HepG2 (cell line): ENCODE measurements around the gene CACHD1. TPM values are rescaled to one million over a fixed set of nuclear protein-coding genes. Genes with fewer than 3 reads are reported as not detected.

Source experiments
- ATAC-seq: fragments of 200-7000 bp; cut with Tn5 transposase; 3 replicates; pipeline ENCODE4 v1.9.1; 2020; ENCODE audit warnings: mild to moderate bottlenecking, moderate library complexity
- BruUV-seq: library from RNA; stranded (reverse); fragments of 400-500 nt; replicated peaks from 2 replicates; lab custom pipeline; 2021; lab: Mats Ljungman, UMichigan
- CTCF ChIA-PET: fragments of 300-600 bp; formaldehyde crosslinking; extraction: SDS; loops from one replicate; lab custom pipeline; 2021; ENCODE audit warnings: low total read pairs, inconsistent platforms, low intra/inter-chr PET ratio; lab: Yijun Ruan, JAX
- POLR2A ChIA-PET: fragments of 350-600 bp; sonication (Branson Sonifier 250); formaldehyde crosslinking; loops from one replicate; lab custom pipeline; 2020; ENCODE audit warnings: antibody characterized with exemption, inconsistent platforms; lab: Yijun Ruan, JAX
- DNase-seq: peaks from one replicate; pipeline ENCODE4 v3.0.0-alpha.2; 2015; ENCODE audit warnings: low spot score
- FAIRE-seq: peaks from 3 replicates; lab custom pipeline; 2011; peaks lifted over from hg19 to GRCh38; lab: Jason Lieb, UNC
- H2AFZ ChIP-seq: one replicate; pipeline ENCODE4 v1.6.1; 2011; ENCODE audit warnings: low read length, inconsistent platforms
- H3K27ac ChIP-seq: fragments of 300-600 bp; 3 replicates; pipeline ENCODE4 v1.8.0; 2011; ENCODE audit warnings: mixed run types, mild to moderate bottlenecking, mixed read lengths, low read length, inconsistent platforms; ENCODE audit not compliant: insufficient read depth; ENCODE audit errors: extremely low read length
- H3K27me3 ChIP-seq, 2 experiments: fragments of 200-600 bp in 1 of 2; 2 replicates in 1 of 2; 3 replicates in 1 of 2; pipeline versions ENCODE4 v1.6.0 to v1.8.0; 2011; ENCODE audit warnings: low read length in 2 of 2, mild to moderate bottlenecking in 2 of 2, moderate library complexity in 2 of 2, inconsistent platforms in 1 of 2; ENCODE audit not compliant: insufficient read depth in 2 of 2, control insufficient read depth in 1 of 2
- H3K36me3 ChIP-seq, 2 experiments: fragments of 200-600 bp in 1 of 2; replicated peaks in 1 of 2; 2 replicates in 1 of 2; 3 replicates in 1 of 2; pipeline versions ENCODE4 v1.5.1 to v1.8.0; 2011; ENCODE audit warnings: low read length in 2 of 2, inconsistent platforms in 1 of 2; ENCODE audit not compliant: insufficient read depth in 2 of 2, control insufficient read depth in 1 of 2
- H3K4me1 ChIP-seq: 2 replicates; pipeline ENCODE4 v1.5.1; 2012; ENCODE audit warnings: low read length, inconsistent platforms; ENCODE audit not compliant: insufficient read depth
- H3K4me2 ChIP-seq: 2 replicates; pipeline ENCODE4 v1.6.0; 2011; ENCODE audit warnings: low read depth, low read length, inconsistent platforms
- H3K4me3 ChIP-seq, 3 experiments: fragments of 200-600 bp in 1 of 3; sonication (generic), shearing (Covaris generic) in 1 of 3; replicated peaks in 1 of 3; 2 replicates each; pipeline ENCODE4 v1.5.1; 2011 to 2016; ENCODE audit warnings: low read length in 3 of 3, inconsistent platforms in 2 of 3, low read depth in 2 of 3, mild to moderate bottlenecking in 2 of 3, control low read depth in 1 of 3, mixed read lengths in 1 of 3; ENCODE audit not compliant: insufficient read depth in 1 of 3
- H3K79me2 ChIP-seq: one replicate; pipeline ENCODE4 v1.6.1; 2011; ENCODE audit warnings: low read length, inconsistent platforms; ENCODE audit not compliant: insufficient read depth
- H3K9ac ChIP-seq: 2 replicates; pipeline ENCODE4 v1.6.0; 2011; ENCODE audit warnings: mild to moderate bottlenecking, low read depth, low read length, inconsistent platforms; ENCODE audit not compliant: insufficient read depth
- H3K9me3 ChIP-seq: 2 replicates; pipeline ENCODE4 v1.5.1; 2012; ENCODE audit warnings: mild to moderate bottlenecking, low read length
- H4K20me1 ChIP-seq: 2 replicates; pipeline ENCODE4 v1.6.0; 2011; ENCODE audit warnings: inconsistent platforms, mild to moderate bottlenecking, low read length, moderate library complexity; ENCODE audit not compliant: insufficient read depth
- ADNP ChIP-seq: sonication (generic); formaldehyde crosslinking; IDR thresholded peaks from 2 replicates; pipeline ENCODE4 v1.4.0; 2020; ENCODE audit warnings: missing genetic modification reagents
- AGO1 ChIP-seq: fragments of 200-400 bp; formaldehyde crosslinking; IDR thresholded peaks from 2 replicates; pipeline ENCODE4 v1.6.1; 2017; ENCODE audit warnings: mild to moderate bottlenecking, low read depth, low read length, moderate library complexity; ENCODE audit not compliant: poor library complexity, severe bottlenecking
- CCDC6 ChIP-seq: sonication (generic); formaldehyde crosslinking; IDR thresholded peaks from 2 replicates; pipeline ENCODE4 v1.8.1; 2022; ENCODE audit warnings: mild to moderate bottlenecking, missing genetic modification reagents, moderate library complexity
- ETV6 ChIP-seq: sonication (generic); formaldehyde crosslinking; conservative IDR thresholded peaks from 2 replicates; pipeline ENCODE4 v1.4.0; 2020; ENCODE audit warnings: missing genetic modification reagents
- HES4 ChIP-seq: sonication (generic); formaldehyde crosslinking; IDR thresholded peaks from 2 replicates; pipeline ENCODE4 v1.9.0; 2021; ENCODE audit warnings: mild to moderate bottlenecking, missing genetic modification reagents, borderline replicate concordance
- HIVEP1 ChIP-seq: sonication (generic); formaldehyde crosslinking; IDR thresholded peaks from 2 replicates; pipeline ENCODE4 v1.4.0; 2020; ENCODE audit warnings: mild to moderate bottlenecking, missing genetic modification reagents
- MAZ ChIP-seq, 2 experiments: sonication (generic) in 1 of 2; formaldehyde crosslinking in 1 of 2; IDR thresholded peaks; 2 replicates each; pipeline versions ENCODE4 v1.5.0 to v1.6.1; 2012 to 2020; ENCODE audit warnings: low read depth in 2 of 2, mild to moderate bottlenecking in 2 of 2, borderline replicate concordance in 1 of 2, improper control_type of control experiment in 1 of 2, low read length in 1 of 2, missing genetic modification reagents in 1 of 2, moderate library complexity in 1 of 2
- MTA3 ChIP-seq: sonication (generic); formaldehyde crosslinking; IDR thresholded peaks from 2 replicates; pipeline ENCODE4 v1.4.0; 2020; ENCODE audit warnings: missing genetic modification reagents
- MTF1 ChIP-seq: sonication (generic); formaldehyde crosslinking; IDR thresholded peaks from 2 replicates; pipeline ENCODE4 v1.5.0; 2020; ENCODE audit warnings: missing genetic modification reagents
- MYNN ChIP-seq: sonication (generic); formaldehyde crosslinking; IDR thresholded peaks from 2 replicates; pipeline ENCODE4 v1.4.0; 2020; ENCODE audit warnings: mild to moderate bottlenecking, low read depth, missing genetic modification reagents
- MZF1 ChIP-seq: sonication (generic); formaldehyde crosslinking; IDR thresholded peaks from 2 replicates; pipeline ENCODE4 v1.8.1; 2023; ENCODE audit warnings: mild to moderate bottlenecking, missing genetic modification reagents, borderline replicate concordance
- SMAD1 ChIP-seq: sonication (generic); formaldehyde crosslinking; IDR thresholded peaks from 2 replicates; pipeline ENCODE4 v1.4.0; 2020; ENCODE audit warnings: missing genetic modification reagents, low read depth, mild to moderate bottlenecking, borderline replicate concordance
- ZBTB2 ChIP-seq: sonication (generic); formaldehyde crosslinking; IDR thresholded peaks from 2 replicates; pipeline ENCODE4 v1.8.0; 2022; ENCODE audit warnings: low read depth, missing genetic modification reagents
- ZNF414 ChIP-seq: sonication (generic); formaldehyde crosslinking; IDR thresholded peaks from 2 replicates; pipeline ENCODE4 v1.5.0; 2020; ENCODE audit warnings: missing genetic modification reagents
- ZNF484 ChIP-seq: sonication (generic); formaldehyde crosslinking; IDR thresholded peaks from 2 replicates; pipeline ENCODE4 v1.5.1; 2020; ENCODE audit warnings: mild to moderate bottlenecking, low read depth, missing genetic modification reagents, borderline replicate concordance
- ZNF556 ChIP-seq: sonication (generic); formaldehyde crosslinking; IDR thresholded peaks from 2 replicates; pipeline ENCODE4 v1.4.0; 2020; ENCODE audit warnings: mild to moderate bottlenecking, missing genetic modification reagents, borderline replicate concordance
- ZNF574 ChIP-seq: sonication (generic); formaldehyde crosslinking; IDR thresholded peaks from 2 replicates; pipeline ENCODE4 v1.4.0; 2020; ENCODE audit warnings: missing genetic modification reagents
- ZNF629 ChIP-seq: sonication (generic); formaldehyde crosslinking; conservative IDR thresholded peaks from 2 replicates; pipeline ENCODE4 v1.5.0; 2020; ENCODE audit warnings: missing genetic modification reagents
- ZNF747 ChIP-seq: sonication (generic); formaldehyde crosslinking; IDR thresholded peaks from 2 replicates; pipeline ENCODE4 v1.8.1; 2023; ENCODE audit warnings: missing genetic modification reagents, mild to moderate bottlenecking, borderline replicate concordance
- WGBS: methylation state at CpG from one replicate; pipeline ENCODE4 v1.1.6; 2017; ENCODE audit warnings: low lambda C conversion rate; 5-methylcytosine and 5-hydroxymethylcytosine counted together
- in situ Hi-C: cut with HindIII; loops from 2 replicates; pipeline ENCODE4 v1.10.0; 2017; ENCODE audit warnings: low pct_unique_long_range_greater_than_20kb; ENCODE audit not compliant: extremely low pct_ligation_motif_present
- intact Hi-C: fragments of 100-400 bp; cut with micrococcal nuclease; formaldehyde crosslinking; loops from one replicate; pipeline ENCODE4 v1.10.0; 2022; ENCODE audit not compliant: unreplicated experiment
- polyA plus RNA-seq, 8 experiments: library from polyadenylated mRNA; depleted of rRNA in 3 of 8; stranded (reverse) in 7 of 8; unstranded in 1 of 8; fragments of >200 nt; fragmentation: Illumina TruSeq in 4 of 8; extraction: Trizol in 4 of 8; gene quantifications; 2 replicates each; pipeline versions ENCODE4 v1.2.1 to v1.2.3, GENCODE V29; 2011 to 2016; ENCODE audit warnings: low read depth in 4 of 8, missing spikeins in 1 of 8, mixed read lengths in 1 of 8; ENCODE audit not compliant: insufficient read depth in 1 of 8
- total RNA-seq, 5 experiments: library from RNA; depleted of rRNA; stranded (reverse); fragments of >200 nt; fragmentation: Illumina TruSeq; extraction: Trizol; gene quantifications; 2 replicates each; pipeline ENCODE4 v1.2.3, GENCODE V29; 2016; ENCODE audit warnings: low read depth in 1 of 5

Gene CACHD1
- total and polyA plus RNA-seq, 2 of the 13 experiments (the other 11 are each of a cell fraction or from before 2014, with no cell fraction given): 0.11 TPM; not detected in 1

GRCh38 chr1:64526312-64526711 lies 56.4 kb downstream of the CACHD1 start (continued):
- no peak for TF ChIP-seq ZNF414 (CRISPR knock-in tag)
- TF ChIP-seq ZNF484: no peak
- TF ChIP-seq ZNF747 (CRISPR knock-in tag): no peak
- no peak for TF ChIP-seq ZNF556 (CRISPR knock-in tag)
- TF ChIP-seq, all 625 proteins: peak for 0

- ATAC-seq (no peak), DNase-seq (no peak)
- POLR2A ChIA-PET: no interaction called here
- no peak overlapping the region for H3K27ac ChIP-seq
- TF ChIP-seq MTA3 (CRISPR knock-in tag) (no peak), SMAD1 (CRISPR knock-in tag) (no peak), MAZ (IDR thresholded peaks at IDR 0.05; ENCODE audit: borderline replicate concordance, low read depth, low read length) (no peak), MAZ (CRISPR knock-in tag; IDR thresholded peaks at IDR 0.05; ENCODE audit: low read depth) (no peak), ZNF574 (CRISPR knock-in tag) (no peak), ZBTB2 (CRISPR knock-in tag) (no peak), CCDC6 (CRISPR knock-in tag) (no peak), ADNP (no peak), ZNF747 (CRISPR knock-in tag) (no peak), AGO1 (no peak), MZF1 (CRISPR knock-in tag) (no peak), ETV6 (CRISPR knock-in tag) (no peak), HES4 (CRISPR knock-in tag) (no peak), MYNN (CRISPR knock-in tag) (no peak), MTF1 (CRISPR knock-in tag) (no peak), HIVEP1 (CRISPR knock-in tag) (no peak), ZNF629 (CRISPR knock-in tag) (no peak)
- TF ChIP-seq, all 625 proteins: peak for 0
- Histone ChIP-seq H3K79me2 (no peaks in the 10 kb centered on the region), H3K4me2 (no peak overlapping the region), H3K4me1 (no peaks in the 10 kb centered on the region), H3K9ac (no peak overlapping the region), H3K9me3 (no peaks in the 10 kb centered on the region), H3K27me3 (no peaks in the 10 kb centered on the region), H2AFZ (no peak overlapping the region), H3K36me3 (no peaks in the 10 kb centered on the region), H4K20me1 (no peaks in the 10 kb centered on the region), H3K4me3 (no peak overlapping the region)
- in situ Hi-C loops: no loop called here
- WGBS: 21% methylated on average over 10 of the region's 10 CpGs
- CTCF ChIA-PET: no interaction called here
- no TSS peak for BruUV-seq
- FAIRE-seq: no peak
- intact Hi-C loops: no loop called here
Measured at GRCh38 chr1:64527165-64527564, 57.2 kb downstream of the CACHD1 start.
